Measurements from ENCODE around the gene PKHD1. TPM values are rescaled to one million over a fixed set of nuclear protein-coding genes. Genes with fewer than 3 reads are reported as not detected.

The PKHD1 gene
- polyA plus RNA-seq, 1 of the 3 experiments (the other 2 are of a cell fraction) = not detected

DNA sequence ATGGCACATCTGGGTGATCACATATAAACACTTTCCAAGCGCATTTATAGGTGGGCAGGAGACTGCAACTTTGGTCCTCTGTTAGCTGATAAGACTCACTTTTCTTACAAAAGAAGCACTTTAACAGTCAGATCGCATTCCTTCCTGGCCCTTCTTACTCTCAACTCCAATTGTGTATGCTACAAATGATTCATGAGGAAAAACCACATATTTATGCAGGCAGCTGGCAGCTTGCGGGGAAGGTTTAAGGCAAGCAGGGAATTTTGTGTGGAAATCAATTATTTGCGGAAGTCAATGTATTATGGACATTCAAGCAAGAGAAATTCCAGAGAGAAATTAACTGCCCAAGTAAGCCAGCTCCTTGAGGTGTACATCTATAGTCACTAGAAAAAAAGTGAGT, 194.0 kb downstream of the PKHD1 start:
- Histone ChIP-seq H3K4me2 (no peak overlapping the region), H4K20me1 (ENCODE audit: insufficient read depth) (no peaks in the 10 kb centered on the region), H2AFZ (ENCODE audit: low read depth) (no peak overlapping the region), H3K27ac (ENCODE audit: low read depth in 2 of 2, low read length in 1 of 2) (no peak overlapping the region), H3K27me3 (ENCODE audit: insufficient read depth) (no peaks in the 10 kb centered on the region), H3K9me2 (no peaks in the 10 kb centered on the region), H3K79me2 (ENCODE audit: insufficient read depth) (no peaks in the 10 kb centered on the region), H3K36me3 (replicated peaks in 1 of 2; ENCODE audit: control insufficient read depth in 1 of 2, insufficient read depth in 2 of 2, low read length in 1 of 2) (no peaks in the 10 kb centered on the region), H3F3A (replicated peaks; ENCODE audit: insufficient read depth) (no peaks in the 10 kb centered on the region), H3K4me1 (ENCODE audit: control insufficient read depth in 1 of 2, insufficient read depth in 2 of 2, low read depth in 1 of 2, low read length in 1 of 2) (no peaks in the 10 kb centered on the region), H3K9ac (no peak overlapping the region), H3K9me3 (no peaks in the 10 kb centered on the region), H3K4me3 (ENCODE audit: low read depth in 2 of 2, low read length in 1 of 2) (no peak overlapping the region)
- ChIA-PET POLR2A (no interaction called here), CTCF (interaction anchor here (1.1 to 1.5 kb wide), 2 partner anchors 26 to 155 kb away, joined by 3 to 4 read pairs; no protein-coding TSS in a partner anchor)
- no peak for DNase-seq
- no peak for TF ChIP-seq TAF1 (IDR thresholded peaks at IDR 0.05; ENCODE audit: borderline replicate concordance, low read depth, low read length)
- TF ChIP-seq, protein P1, sequence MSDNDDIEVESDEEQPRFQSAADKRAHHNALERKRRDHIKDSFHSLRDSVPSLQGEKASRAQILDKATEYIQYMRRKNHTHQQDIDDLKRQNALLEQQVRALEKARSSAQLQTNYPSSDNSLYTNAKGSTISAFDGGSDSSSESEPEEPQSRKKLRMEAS (IDR thresholded peaks at IDR 0.05; ENCODE audit: low read depth) = no peak
- TF ChIP-seq RXRA (IDR thresholded peaks at IDR 0.05; ENCODE audit: borderline replicate concordance, low read depth) = no peak
- no peak for TF ChIP-seq NFIC (IDR thresholded peaks at IDR 0.05; ENCODE audit: borderline replicate concordance)
- TF ChIP-seq EP300 (IDR thresholded peaks at IDR 0.05; ENCODE audit: borderline replicate concordance in 1 of 2, low read depth in 1 of 2, low read length in 1 of 2) = no peak
- TF ChIP-seq RAD21 (IDR thresholded peaks at IDR 0.05; ENCODE audit: low read length) = no peak
- TF ChIP-seq RCOR1 (IDR thresholded peaks at IDR 0.05; ENCODE audit: low read length) = no peak
- no peak for TF ChIP-seq EZH2phosphoT487 (IDR thresholded peaks at IDR 0.05; ENCODE audit: borderline replicate concordance, low read depth)
- no peak for TF ChIP-seq YY1 (IDR thresholded peaks at IDR 0.05; ENCODE audit: low read depth)
- TF ChIP-seq NRF1 (IDR thresholded peaks at IDR 0.05; ENCODE audit: low read depth, low read length) = no peak
- 52% methylated on average over 4 of the region's 4 CpGs for WGBS (ENCODE audit: low lambda C conversion rate)

DNA sequence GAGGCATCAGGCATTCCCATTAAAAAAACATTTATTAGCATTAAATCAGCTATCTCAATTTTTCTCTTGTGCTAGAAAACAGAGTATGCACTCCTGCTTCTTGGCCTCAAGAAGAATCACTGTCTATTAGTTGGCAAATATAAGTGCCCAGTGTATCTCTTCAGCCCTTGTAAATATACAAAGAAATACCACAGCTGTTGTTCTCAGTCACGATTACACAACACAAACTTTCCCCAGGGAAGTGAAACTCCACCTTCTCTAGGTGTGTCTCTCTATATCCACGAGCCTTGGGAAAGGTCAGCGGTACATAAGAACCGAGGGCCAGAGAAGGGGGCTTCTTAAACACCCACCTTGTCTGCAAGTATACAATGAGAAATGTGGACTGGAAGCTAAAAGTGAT, 194.7 kb downstream of the PKHD1 start:
- no peaks in the 10 kb centered on the region for H3K9me2 ChIP-seq
- H4K20me1 ChIP-seq (ENCODE audit: insufficient read depth) = no peaks in the 10 kb centered on the region
- no peaks in the 10 kb centered on the region for H3K27me3 ChIP-seq (ENCODE audit: insufficient read depth)
- H3K4me3 ChIP-seq (ENCODE audit: low read depth in 2 of 2, low read length in 1 of 2) = no peak overlapping the region
- no peaks in the 10 kb centered on the region for H3F3A ChIP-seq (replicated peaks; ENCODE audit: insufficient read depth)
- 33% methylated on average over 4 of the region's 4 CpGs for WGBS (ENCODE audit: low lambda C conversion rate)
- no peak for DNase-seq
- no peaks in the 10 kb centered on the region for H3K36me3 ChIP-seq (replicated peaks in 1 of 2; ENCODE audit: control insufficient read depth in 1 of 2, insufficient read depth in 2 of 2, low read length in 1 of 2)
- POLR2A ChIA-PET = no interaction called here
- H3K4me2 ChIP-seq = no peak overlapping the region
- no peak overlapping the region for H2AFZ ChIP-seq (ENCODE audit: low read depth)
- CTCF ChIA-PET = interaction anchor here (1.1 kb wide), 1 partner anchor 27 kb away, joined by 3 read pairs; no protein-coding TSS in a partner anchor
- no peaks in the 10 kb centered on the region for H3K4me1 ChIP-seq (ENCODE audit: control insufficient read depth in 1 of 2, insufficient read depth in 2 of 2, low read depth in 1 of 2, low read length in 1 of 2)
- H3K79me2 ChIP-seq (ENCODE audit: insufficient read depth) = no peaks in the 10 kb centered on the region
- H3K9me3 ChIP-seq = no peaks in the 10 kb centered on the region
- no peak for TF ChIP-seq RXRA (IDR thresholded peaks at IDR 0.05; ENCODE audit: borderline replicate concordance, low read depth)
- TF ChIP-seq RFX5 (IDR thresholded peaks at IDR 0.05; ENCODE audit: low read length) = no peak
- TF ChIP-seq, protein P2, sequence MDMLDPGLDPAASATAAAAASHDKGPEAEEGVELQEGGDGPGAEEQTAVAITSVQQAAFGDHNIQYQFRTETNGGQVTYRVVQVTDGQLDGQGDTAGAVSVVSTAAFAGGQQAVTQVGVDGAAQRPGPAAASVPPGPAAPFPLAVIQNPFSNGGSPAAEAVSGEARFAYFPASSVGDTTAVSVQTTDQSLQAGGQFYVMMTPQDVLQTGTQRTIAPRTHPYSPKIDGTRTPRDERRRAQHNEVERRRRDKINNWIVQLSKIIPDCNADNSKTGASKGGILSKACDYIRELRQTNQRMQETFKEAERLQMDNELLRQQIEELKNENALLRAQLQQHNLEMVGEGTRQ (IDR thresholded peaks at IDR 0.05; ENCODE audit: borderline replicate concordance, low read depth, low read length) = no peak
- TF ChIP-seq TAF1 (IDR thresholded peaks at IDR 0.05; ENCODE audit: borderline replicate concordance, low read depth, low read length) = no peak
- TF ChIP-seq NFIC (IDR thresholded peaks at IDR 0.05; ENCODE audit: borderline replicate concordance) = no peak
- no peak for TF ChIP-seq NRF1 (IDR thresholded peaks at IDR 0.05; ENCODE audit: low read depth, low read length)
- TF ChIP-seq, protein P3, sequence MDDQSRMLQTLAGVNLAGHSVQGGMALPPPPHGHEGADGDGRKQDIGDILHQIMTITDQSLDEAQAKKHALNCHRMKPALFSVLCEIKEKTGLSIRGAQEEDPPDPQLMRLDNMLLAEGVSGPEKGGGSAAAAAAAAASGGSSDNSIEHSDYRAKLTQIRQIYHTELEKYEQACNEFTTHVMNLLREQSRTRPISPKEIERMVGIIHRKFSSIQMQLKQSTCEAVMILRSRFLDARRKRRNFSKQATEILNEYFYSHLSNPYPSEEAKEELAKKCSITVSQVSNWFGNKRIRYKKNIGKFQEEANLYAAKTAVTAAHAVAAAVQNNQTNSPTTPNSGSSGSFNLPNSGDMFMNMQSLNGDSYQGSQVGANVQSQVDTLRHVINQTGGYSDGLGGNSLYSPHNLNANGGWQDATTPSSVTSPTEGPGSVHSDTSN (IDR thresholded peaks at IDR 0.05) = no peak
- TF ChIP-seq, protein P4, sequence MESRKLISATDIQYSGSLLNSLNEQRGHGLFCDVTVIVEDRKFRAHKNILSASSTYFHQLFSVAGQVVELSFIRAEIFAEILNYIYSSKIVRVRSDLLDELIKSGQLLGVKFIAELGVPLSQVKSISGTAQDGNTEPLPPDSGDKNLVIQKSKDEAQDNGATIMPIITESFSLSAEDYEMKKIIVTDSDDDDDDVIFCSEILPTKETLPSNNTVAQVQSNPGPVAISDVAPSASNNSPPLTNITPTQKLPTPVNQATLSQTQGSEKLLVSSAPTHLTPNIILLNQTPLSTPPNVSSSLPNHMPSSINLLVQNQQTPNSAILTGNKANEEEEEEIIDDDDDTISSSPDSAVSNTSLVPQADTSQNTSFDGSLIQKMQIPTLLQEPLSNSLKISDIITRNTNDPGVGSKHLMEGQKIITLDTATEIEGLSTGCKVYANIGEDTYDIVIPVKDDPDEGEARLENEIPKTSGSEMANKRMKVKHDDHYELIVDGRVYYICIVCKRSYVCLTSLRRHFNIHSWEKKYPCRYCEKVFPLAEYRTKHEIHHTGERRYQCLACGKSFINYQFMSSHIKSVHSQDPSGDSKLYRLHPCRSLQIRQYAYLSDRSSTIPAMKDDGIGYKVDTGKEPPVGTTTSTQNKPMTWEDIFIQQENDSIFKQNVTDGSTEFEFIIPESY (IDR thresholded peaks at IDR 0.05; ENCODE audit: borderline replicate concordance, low read depth) = no peak
- no peak overlapping the region for H3K27ac ChIP-seq (ENCODE audit: low read depth in 2 of 2, low read length in 1 of 2)
- no peak overlapping the region for H3K9ac ChIP-seq

Measured in SK-N-SH (cell line).